Gastrocnemius medialis (tissue), 4 donors: ENCODE measurements around the gene PDE5A. TPM values are rescaled to one million over a fixed set of nuclear protein-coding genes. Genes with fewer than 3 reads are reported as not detected.

Source experiments
- ATAC-seq, 2 donors: fragments of 150-250 bp; one replicate each; pipeline ENCODE4 v1.9.1; 2016
- DNase-seq, 2 donors: peaks; one replicate each; pipeline ENCODE4 v3.0.0-alpha.2; 2019
- H3K27ac ChIP-seq, 4 donors: fragments of 200-600 bp; sonication (generic); 1 replicate in 1 of 4; 2 replicates in 3 of 4; pipeline ENCODE4 v1.5.1; 2016 to 2018; ENCODE audit warnings: mild to moderate bottlenecking in 2 of 4, moderate library complexity in 1 of 4
- H3K27me3 ChIP-seq, 3 donors: fragments of 200-600 bp; sonication (generic) in 2 of 3; 1 replicate in 1 of 3; 2 replicates in 2 of 3; pipeline versions ENCODE4 v1.5.1 to v1.6.0; 2016 to 2019; ENCODE audit warnings: mild to moderate bottlenecking in 1 of 3, moderate library complexity in 1 of 3
- H3K36me3 ChIP-seq, 2 donors: fragments of 200-600 bp; sonication (generic) in 1 of 2; one replicate each; pipeline ENCODE4 v1.5.1; 2017 to 2018
- H3K4me1 ChIP-seq, 2 donors: fragments of 200-600 bp; sonication (generic) in 1 of 2; one replicate each; pipeline ENCODE4 v1.5.1; 2016 to 2017; ENCODE audit warnings: mild to moderate bottlenecking in 2 of 2
- H3K4me3 ChIP-seq, 4 donors: fragments of 200-600 bp; sonication (generic) in 3 of 4; 1 replicate in 1 of 4; 2 replicates in 3 of 4; pipeline ENCODE4 v1.5.1; 2016 to 2019; ENCODE audit warnings: mild to moderate bottlenecking in 2 of 4
- H3K9me3 ChIP-seq, 3 donors: fragments of 200-600 bp; sonication (generic) in 2 of 3; 1 replicate in 1 of 3; 2 replicates in 2 of 3; pipeline ENCODE4 v1.5.1; 2016 to 2019
- CTCF ChIP-seq, 5 experiments: fragments of 450-650 bp in 3 of 5; fragments of 200-600 bp in 2 of 5; sonication (generic) in 2 of 5; IDR thresholded peaks in 4 of 5; conservative IDR thresholded peaks in 1 of 5; 1 replicate in 4 of 5; 2 replicates in 1 of 5; pipeline ENCODE4 v1.5.1; 2016 to 2019; ENCODE audit warnings: antibody characterized with exemption in 5 of 5, mild to moderate bottlenecking in 3 of 5, moderate library complexity in 3 of 5
- POLR2A ChIP-seq, 2 donors: fragments of 450-650 bp; IDR thresholded peaks; one replicate each; pipeline ENCODE4 v1.6.1; 2017; ENCODE audit warnings: antibody characterized with exemption in 2 of 2, mild to moderate bottlenecking in 2 of 2, moderate library complexity in 2 of 2
- in situ Hi-C, 4 donors: fragments of 200-750 bp; cut with MboI; loops; one replicate each; pipeline versions ENCODE4 v1.15.0 to v1.8.0; 2017; ENCODE audit warnings: low sequenced_read_pairs in 4 of 4
- intact Hi-C: fragments of 100-400 bp; cut with DNase I; formaldehyde crosslinking; loops from one replicate; pipeline ENCODE4 v1.15.1; 2023; ENCODE audit warnings: low total_unique reads
- total RNA-seq, 4 donors: library from RNA; depleted of rRNA; stranded (reverse); fragments of >200 nt; gene quantifications; one replicate each; pipeline versions ENCODE4 v1.1.0 to v1.2.3, GENCODE V29; 2016

Gene PDE5A
- total RNA-seq, 4 donors from 2014 or later, result 5.5 to 9.9 (median 6.0) TPM

DNA sequence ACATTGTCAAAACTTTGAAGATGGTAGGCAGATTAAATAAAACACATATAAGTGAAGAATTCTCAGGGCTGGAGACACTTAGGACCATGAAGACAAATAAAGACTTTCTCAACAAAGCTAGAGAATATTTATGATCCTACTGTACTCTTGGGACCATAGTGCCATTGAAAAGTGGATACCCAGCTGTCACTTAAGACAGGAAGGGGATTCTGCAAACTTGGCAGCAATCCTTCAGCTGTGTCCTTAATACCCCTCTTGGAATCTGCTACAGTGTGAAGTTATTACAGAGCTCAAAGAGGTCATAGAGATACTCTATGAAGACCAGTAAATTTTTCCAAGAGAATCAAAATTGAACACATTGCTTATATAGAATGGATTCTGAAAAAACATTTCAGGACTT lies 24.3 kb downstream of the PDE5A start:
- intact Hi-C loops, result no loop called here
- peaks cover 15 to 17% of the 10 kb centered on the region in 2 donors for H3K4me1 ChIP-seq
- in situ Hi-C loops, result no loop called here

GRCh38 chr4:119602366-119602765 lies 26.2 kb downstream of the PDE5A start:
- ATAC-seq, result no peak
- Histone ChIP-seq H3K4me3 (no peak overlapping the region), H3K4me1 (peaks cover 30 to 32% of the 10 kb centered on the region in 2 donors), H3K9me3 (no peaks in the 10 kb centered on the region), H3K27me3 (no peaks in the 10 kb centered on the region), H3K36me3 (peaks cover 0 to 6% of the 10 kb centered on the region in 2 donors), H3K27ac (peak overlapping the region in 1 of 4 donors; percentile 36)
- DNase-seq, result no peak
- TF ChIP-seq POLR2A (IDR thresholded peaks at IDR 0.05) (no peak), CTCF (IDR thresholded peaks at IDR 0.05 in 4 of 5, conservative IDR thresholded peaks at IDR 0.05 in 1 of 5) (no peak)
- in situ Hi-C loops, result no loop called here
- intact Hi-C loops, result no loop called here

More for the DNA sequence above, 24.3 kb downstream of the PDE5A start:
- Histone ChIP-seq H3K4me3 (no peak overlapping the region), H3K9me3 (no peaks in the 10 kb centered on the region), H3K27me3 (no peaks in the 10 kb centered on the region), H3K36me3 (peaks cover 0 to 6% of the 10 kb centered on the region in 2 donors), H3K27ac (peak overlapping the region in 1 of 4 donors; percentile 15)
- TF ChIP-seq POLR2A (IDR thresholded peaks at IDR 0.05) (no peak), CTCF (IDR thresholded peaks at IDR 0.05 in 4 of 5, conservative IDR thresholded peaks at IDR 0.05 in 1 of 5) (no peak)
- ATAC-seq (no peak), DNase-seq (no peak)

GRCh38 chr4:119598521-119598920 lies 30.1 kb downstream of the PDE5A start:
- ATAC-seq (peak in 1 of 2 donors; percentile 56), DNase-seq (no peak)
- in situ Hi-C loops (no loop called here), intact Hi-C loops (no loop called here)
- no peak overlapping the region for H3K4me3 ChIP-seq
- H3K4me1 ChIP-seq, result peaks cover 22% of the 10 kb centered on the region in 2 donors
- no peaks in the 10 kb centered on the region for H3K9me3 ChIP-seq
- no peaks in the 10 kb centered on the region for H3K27me3 ChIP-seq
- TF ChIP-seq POLR2A (IDR thresholded peaks at IDR 0.05), result no peak
- no peak for TF ChIP-seq CTCF (IDR thresholded peaks at IDR 0.05 in 4 of 5, conservative IDR thresholded peaks at IDR 0.05 in 1 of 5)
- H3K27ac ChIP-seq, result peak overlapping the region; percentile 50 to 62 (median 55)
- H3K36me3 ChIP-seq, result no peaks in the 10 kb centered on the region

DNA sequence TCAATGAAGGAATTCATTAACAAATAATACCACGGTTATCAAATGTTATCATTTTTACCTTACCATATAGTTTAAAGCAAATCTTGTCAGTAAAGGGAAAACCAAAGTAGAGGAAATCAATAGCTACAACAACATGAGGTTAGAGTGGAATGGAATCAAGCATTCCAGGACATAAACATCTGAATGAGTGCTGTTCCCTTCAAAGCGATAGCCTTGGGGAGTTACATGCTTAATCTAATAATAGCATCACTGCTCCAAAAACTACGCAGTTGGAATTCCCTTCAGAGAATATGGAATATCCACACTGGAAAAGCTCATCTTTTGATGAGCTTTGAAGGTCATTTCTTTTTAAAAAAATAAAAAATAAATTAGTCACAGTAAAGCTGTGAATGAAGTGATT lies 31.2 kb downstream of the PDE5A start:
- H3K36me3 ChIP-seq, result no peaks in the 10 kb centered on the region
- TF ChIP-seq POLR2A (IDR thresholded peaks at IDR 0.05), result no peak
- TF ChIP-seq CTCF (IDR thresholded peaks at IDR 0.05 in 4 of 5, conservative IDR thresholded peaks at IDR 0.05 in 1 of 5), result no peak
- DNase-seq (no peak), ATAC-seq (peak; percentile 24 to 44)
- no peaks in the 10 kb centered on the region for H3K27me3 ChIP-seq
- intact Hi-C loops (no loop called here), in situ Hi-C loops (no loop called here)
- H3K27ac ChIP-seq, result peak overlapping the region; percentile 50 to 62 (median 55)
- no peak overlapping the region for H3K4me3 ChIP-seq
- no peaks in the 10 kb centered on the region for H3K9me3 ChIP-seq
- peaks cover 26 to 28% of the 10 kb centered on the region in 2 donors for H3K4me1 ChIP-seq

DNA sequence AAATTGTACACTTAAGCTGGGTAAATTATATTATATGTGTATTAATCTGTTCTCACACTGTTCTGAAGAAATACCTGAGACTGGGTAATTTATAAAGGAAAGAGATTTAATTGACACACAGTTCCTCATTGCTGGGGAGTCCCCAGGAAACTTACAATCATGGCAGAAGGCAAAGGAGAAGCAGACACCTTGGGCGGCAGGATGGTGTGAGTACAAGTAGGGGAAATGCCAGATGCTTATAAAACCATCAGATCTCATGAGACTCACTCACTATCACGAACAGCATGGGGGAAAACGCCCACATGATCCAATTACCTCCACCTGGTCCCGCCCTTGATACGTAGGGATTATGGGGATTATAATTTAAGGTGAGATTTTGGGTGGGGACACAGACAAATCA lies 34.9 kb downstream of the PDE5A start:
- H3K9me3 ChIP-seq, result no peaks in the 10 kb centered on the region
- intact Hi-C loops, result no loop called here
- TF ChIP-seq CTCF (IDR thresholded peaks at IDR 0.05 in 4 of 5, conservative IDR thresholded peaks at IDR 0.05 in 1 of 5) (no peak), POLR2A (IDR thresholded peaks at IDR 0.05) (no peak)
- H3K4me3 ChIP-seq, result no peak overlapping the region
- H3K36me3 ChIP-seq, result no peaks in the 10 kb centered on the region
- no peak for ATAC-seq
- no peak for DNase-seq
- no peaks in the 10 kb centered on the region for H3K27me3 ChIP-seq
- peaks cover 45 to 49% of the 10 kb centered on the region in 2 donors for H3K4me1 ChIP-seq
- peak overlapping the region in 1 of 4 donors; percentile 32 for H3K27ac ChIP-seq
- in situ Hi-C loops, result no loop called here
